ENCODE data around the gene PRAC2.

PRAC2 gene

DNA sequence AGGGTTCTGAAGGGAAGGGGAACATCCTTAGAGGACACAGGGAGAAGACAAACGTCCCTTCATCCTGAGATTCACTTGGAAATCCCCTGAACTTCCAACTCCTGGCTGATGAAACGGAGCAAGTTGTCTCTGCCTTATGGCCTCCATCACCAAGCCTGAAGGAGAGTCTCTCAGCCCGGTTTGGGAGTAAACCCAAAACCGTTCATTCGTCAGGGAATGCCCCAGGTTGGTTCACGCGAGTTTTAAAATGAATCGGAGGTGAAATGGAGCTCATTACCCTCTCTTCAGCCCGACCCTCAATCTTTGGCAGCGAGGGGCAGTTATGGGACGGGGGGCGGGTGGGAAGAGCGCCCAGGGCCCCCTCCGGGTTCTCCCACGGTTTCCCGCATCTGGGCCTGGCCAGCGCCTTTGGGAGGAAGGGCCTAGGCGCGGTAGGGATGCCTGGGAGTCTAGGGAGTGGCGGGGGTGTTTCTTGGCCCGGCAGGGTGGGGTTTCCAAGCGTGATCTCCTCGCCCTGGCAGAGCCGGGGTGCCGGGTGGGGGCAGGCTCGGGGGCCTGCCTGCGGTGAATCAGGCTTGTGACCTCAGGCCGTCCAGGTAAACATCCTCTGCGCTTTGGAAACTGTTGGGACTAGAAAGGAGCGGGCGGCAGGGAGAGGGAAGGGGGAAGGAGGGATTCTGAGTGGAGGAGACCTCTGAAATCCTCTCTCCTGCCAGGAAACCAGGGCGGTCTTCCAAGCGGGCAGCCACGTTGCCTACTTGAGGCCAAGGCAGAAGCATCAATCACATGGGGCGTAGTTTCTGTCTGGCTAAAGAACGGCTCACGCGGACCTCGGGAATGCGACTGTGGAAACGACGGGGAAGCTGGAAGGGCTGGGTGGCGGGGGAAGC is 29.7 kb downstream of the PRAC2 start:
- TF ChIP-seq, protein P1, sequence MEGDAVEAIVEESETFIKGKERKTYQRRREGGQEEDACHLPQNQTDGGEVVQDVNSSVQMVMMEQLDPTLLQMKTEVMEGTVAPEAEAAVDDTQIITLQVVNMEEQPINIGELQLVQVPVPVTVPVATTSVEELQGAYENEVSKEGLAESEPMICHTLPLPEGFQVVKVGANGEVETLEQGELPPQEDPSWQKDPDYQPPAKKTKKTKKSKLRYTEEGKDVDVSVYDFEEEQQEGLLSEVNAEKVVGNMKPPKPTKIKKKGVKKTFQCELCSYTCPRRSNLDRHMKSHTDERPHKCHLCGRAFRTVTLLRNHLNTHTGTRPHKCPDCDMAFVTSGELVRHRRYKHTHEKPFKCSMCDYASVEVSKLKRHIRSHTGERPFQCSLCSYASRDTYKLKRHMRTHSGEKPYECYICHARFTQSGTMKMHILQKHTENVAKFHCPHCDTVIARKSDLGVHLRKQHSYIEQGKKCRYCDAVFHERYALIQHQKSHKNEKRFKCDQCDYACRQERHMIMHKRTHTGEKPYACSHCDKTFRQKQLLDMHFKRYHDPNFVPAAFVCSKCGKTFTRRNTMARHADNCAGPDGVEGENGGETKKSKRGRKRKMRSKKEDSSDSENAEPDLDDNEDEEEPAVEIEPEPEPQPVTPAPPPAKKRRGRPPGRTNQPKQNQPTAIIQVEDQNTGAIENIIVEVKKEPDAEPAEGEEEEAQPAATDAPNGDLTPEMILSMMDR (IDR thresholded peaks at IDR 0.05; ENCODE audit: control insufficient read depth, insufficient read depth, low read depth, low read length, missing control alignments) = no peak
- DNase-seq (ENCODE audit: low read depth) = no peak
- no peak overlapping the region for H3K4me3 ChIP-seq (ENCODE audit: control insufficient read depth, low read depth, low read length)

DNA sequence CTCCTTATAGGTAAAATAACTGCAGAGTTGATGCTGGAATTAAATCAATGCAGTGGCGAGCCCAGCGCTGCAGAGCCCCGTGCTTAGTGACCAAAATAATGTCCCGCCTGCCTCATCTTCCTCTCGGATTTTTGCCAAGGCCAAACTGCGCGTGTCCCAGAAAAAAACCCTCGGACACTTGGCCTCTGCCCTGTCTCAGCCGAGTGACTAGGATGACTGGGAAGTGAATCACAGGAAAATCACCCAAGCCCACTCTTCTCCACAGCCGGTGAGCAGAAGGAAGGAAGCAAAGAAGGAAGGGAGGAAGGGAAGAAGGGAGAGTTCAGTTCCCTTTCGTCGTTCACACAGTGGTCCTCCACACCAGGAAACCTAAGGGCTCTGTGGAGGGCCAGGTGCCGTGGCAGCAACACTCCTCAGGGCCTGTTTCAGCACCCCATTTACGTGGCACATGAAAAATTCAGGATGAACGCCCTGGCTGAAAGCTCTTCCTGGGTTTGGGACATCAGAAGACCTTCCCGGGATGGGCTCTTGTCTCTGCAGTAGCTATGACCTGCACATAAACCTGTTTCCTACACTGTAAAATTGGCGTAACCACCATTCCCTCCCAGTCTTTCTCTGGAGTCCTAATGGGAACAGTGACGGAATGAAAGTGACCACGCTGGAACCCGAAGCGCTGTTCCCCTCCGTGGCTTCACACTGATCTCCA is 31.0 kb downstream of the PRAC2 start:
- TF ChIP-seq, protein P1 (IDR thresholded peaks at IDR 0.05; ENCODE audit: control insufficient read depth, insufficient read depth, low read depth, low read length, missing control alignments) = no peak
- H3K4me3 ChIP-seq (ENCODE audit: control insufficient read depth, low read depth, low read length) = no peak overlapping the region
- no peak for DNase-seq (ENCODE audit: low read depth)

DNA sequence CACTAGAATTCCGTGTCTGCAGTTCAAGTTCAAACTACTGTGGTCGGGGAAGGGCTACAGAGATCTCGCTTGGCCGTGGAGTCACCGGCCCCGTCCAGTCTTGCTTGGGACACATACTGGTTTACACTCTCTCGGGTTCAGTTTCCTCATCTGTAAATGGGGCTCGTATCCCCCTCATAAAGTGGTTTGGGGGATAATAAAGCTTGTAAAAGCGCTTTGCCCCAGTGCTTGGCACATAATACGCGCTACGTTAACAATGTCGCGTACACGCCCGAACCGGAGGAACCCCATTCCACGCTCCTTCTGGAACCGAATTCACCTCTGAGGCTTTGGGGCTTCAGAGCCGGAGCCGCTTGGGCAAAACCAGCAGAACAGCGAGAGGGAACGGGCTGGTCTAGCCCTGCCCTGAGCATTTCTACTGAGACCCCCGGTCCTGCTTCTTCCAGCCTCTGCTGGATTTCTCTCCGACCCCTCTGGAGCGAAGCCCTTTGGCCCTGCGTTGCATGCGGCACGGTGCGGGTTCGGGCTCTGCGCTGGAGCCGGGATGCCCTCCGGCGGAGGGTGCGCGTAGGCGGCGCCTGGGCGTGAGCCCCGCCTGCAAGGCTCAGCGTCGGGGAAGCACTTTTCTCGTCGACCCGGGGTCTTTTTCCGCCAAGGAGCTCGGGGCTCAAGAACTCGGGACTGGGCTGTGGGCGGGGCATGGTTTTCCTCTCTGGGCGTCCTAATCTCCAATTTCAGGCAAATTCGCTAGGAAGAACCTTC is 31.7 kb downstream of the PRAC2 start:
- no peak overlapping the region for H3K4me3 ChIP-seq (ENCODE audit: control insufficient read depth, low read depth, low read length)
- TF ChIP-seq, protein P1 (IDR thresholded peaks at IDR 0.05; ENCODE audit: control insufficient read depth, insufficient read depth, low read depth, low read length, missing control alignments) = no peak
- no peak for DNase-seq (ENCODE audit: low read depth)

DNA sequence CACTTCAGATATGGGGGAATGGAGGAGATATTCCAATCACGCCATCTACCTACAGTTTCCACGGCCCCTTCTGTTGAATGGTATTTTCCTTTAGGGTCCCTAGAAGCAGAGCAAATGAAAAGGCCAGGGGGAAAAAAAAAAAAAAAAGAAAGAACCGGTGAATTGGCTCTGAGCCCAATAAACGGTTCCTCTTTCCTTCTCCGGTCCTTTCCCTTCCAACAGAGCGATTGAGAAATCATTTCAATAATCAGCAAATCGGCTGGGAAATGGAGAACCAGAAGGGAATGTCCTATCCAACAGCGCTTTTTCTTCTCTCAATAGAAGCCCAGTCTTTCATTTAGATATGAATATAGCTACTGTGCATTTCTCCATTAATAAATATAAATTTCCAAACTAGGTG is 32.4 kb downstream of the PRAC2 start:
- TF ChIP-seq, protein P1 (IDR thresholded peaks at IDR 0.05; ENCODE audit: control insufficient read depth, insufficient read depth, low read depth, low read length, missing control alignments) = no peak

DNA sequence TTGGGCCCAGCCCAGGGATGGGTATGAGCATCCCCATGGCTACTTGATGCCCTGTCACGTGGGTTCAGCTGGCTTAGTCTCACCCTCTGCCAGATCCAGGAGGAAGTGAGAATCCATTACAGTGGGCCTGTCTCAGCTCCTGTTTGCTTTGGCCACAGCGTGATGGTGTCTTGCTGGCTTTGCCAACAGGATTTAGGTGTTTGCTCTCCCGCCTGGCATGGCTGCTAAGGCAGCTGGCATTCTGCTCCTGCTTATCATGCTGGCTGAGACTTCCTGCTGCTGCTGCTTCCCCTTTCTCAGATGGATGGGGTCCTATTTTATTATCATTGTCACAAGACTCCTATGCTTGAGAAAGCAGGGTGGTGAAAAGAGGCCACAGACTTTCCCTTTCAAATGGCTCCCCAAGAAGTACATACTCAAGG is 33.9 kb downstream of the PRAC2 start:
- TF ChIP-seq, protein P1 (IDR thresholded peaks at IDR 0.05; ENCODE audit: control insufficient read depth, insufficient read depth, low read depth, low read length, missing control alignments) = no peak
- H3K4me3 ChIP-seq (ENCODE audit: control insufficient read depth, low read depth, low read length) = no peak overlapping the region
- DNase-seq (ENCODE audit: low read depth) = no peak

More for the DNA sequence above, 32.4 kb downstream of the PRAC2 start:
- H3K4me3 ChIP-seq (ENCODE audit: control insufficient read depth, low read depth, low read length) = no peak overlapping the region
- DNase-seq (ENCODE audit: low read depth) = no peak

DNA sequence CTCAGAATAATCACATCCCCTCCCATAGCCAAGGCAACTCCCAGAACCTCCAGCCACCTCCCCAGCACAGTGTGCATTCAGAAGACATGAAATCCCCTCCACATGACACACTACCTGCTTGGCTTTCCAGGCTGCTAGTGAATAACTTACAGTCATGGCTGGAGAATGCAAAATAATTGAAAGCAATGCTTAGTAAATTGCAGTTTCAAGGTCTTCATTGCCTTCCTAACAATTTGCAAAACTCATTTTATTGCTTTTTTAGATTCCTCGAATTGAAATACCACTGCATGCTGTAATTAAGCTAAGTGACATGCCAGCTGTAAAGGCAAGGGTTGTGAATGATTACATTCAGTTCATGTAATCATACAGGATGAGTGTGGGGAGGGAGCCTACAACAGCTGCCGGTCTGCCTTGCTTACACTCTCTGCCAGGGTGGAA is 34.6 kb downstream of the PRAC2 start:
- no peak overlapping the region for H3K4me3 ChIP-seq (ENCODE audit: control insufficient read depth, low read depth, low read length)
- TF ChIP-seq, protein P1 (IDR thresholded peaks at IDR 0.05; ENCODE audit: control insufficient read depth, insufficient read depth, low read depth, low read length, missing control alignments) = no peak
- DNase-seq (ENCODE audit: low read depth) = no peak

Measured in AG09309 (cell line).